SHP77 (cell line): ENCODE results near the gene NBPF1.
A peak's percentile ranks its signal among the peaks of the same experiment; 100 is the strongest.
"Not testable (repeated sequence)": the region's sequence is repeated elsewhere in the genome, so short reads cannot be mapped to it uniquely, and the experiment has no call there.

Experiments used
- DNase-seq, 2 experiments: peaks; one replicate each; lab custom pipeline; 2025; lab: John Stamatoyannopoulos, UW

Gene NBPF1

DNA sequence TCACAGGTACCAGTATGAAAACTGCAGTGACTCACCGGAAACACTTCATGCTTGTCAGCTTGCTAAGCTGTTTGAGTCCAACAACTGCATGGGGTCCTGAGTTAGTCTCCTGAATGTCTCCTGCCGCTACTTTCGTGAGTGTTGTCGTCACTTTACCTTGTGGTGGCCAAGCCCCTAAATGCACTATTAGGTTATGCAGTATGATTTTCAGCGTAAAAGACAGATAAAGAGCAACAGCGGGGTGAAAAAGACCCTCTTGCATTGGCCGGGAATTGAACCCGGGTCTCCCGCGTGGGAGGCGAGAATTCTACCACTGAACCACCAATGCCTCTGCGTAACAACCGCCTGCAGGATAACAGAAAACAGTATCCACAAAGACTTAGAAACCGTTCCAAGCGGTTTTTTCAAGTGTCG, 67.7 kb downstream of the NBPF1 start:
- peak in 1 of 2 experiments; percentile 51 for DNase-seq

- DNase-seq = not testable (repeated sequence)
These were observed 72.9 kb downstream of the NBPF1 start for GRCh38 chr1:16540421-16540893.

- DNase-seq = not testable (repeated sequence)
These were observed 75.8 kb downstream of the NBPF1 start for GRCh38 chr1:16537528-16537927.

GRCh38 chr1:16536796-16537195, 76.6 kb downstream of the NBPF1 start:
- DNase-seq = not testable (repeated sequence)

DNA sequence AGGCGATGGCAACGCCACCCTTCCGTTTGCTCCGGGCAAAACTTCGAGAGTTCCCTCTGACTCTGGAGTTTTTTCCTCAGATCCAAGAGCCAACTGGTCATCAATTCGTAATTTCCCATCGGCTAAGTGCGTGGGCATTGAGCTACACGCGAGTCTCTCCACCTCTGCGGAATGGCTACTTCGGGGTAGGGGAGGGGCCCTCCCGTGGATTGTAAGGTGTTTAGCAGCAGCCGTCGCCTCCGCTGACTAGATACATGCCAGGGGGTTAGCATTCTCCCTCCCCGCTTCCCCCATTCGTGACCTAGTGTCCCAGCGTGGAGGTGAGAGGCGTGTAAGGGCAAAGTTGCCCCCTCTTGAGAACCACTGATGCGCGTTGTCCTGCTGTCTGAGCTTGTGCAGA, 77.5 kb downstream of the NBPF1 start:
- not testable (repeated sequence) for DNase-seq

- DNase-seq = not testable (repeated sequence)
These were observed 77.9 kb downstream of the NBPF1 start for GRCh38 chr1:16535487-16535886.

DNA sequence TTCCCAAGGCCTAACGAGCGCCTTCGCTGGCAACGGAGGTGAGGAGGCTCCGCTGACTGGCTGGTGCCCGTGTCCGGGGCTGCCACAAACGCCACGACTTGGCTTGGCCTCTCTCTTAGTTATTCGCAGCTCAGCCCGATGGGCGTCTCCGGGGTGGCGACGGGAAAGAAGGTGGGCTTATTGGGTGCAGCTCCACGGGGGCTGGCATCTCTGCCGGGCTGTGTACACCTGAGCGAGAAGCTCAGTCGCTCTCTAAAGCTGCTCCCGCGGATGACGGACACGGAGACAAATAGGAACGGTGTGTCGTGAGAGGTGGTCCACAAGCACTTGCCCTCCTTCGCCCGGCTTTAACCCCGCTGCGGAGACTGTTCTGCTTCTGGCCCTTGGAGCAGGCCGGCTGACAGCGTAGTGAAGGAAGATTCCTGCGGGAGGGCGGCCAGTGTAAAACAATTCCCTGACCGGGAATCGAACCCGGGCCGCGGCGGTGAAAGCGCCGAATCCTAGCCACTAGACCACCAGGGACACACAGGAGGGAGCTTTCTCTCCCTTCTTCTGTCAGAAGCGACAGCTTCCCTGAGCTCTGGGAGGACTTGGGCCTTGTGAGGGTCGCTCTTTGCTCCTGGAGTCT, 78.4 kb downstream of the NBPF1 start:
- peak in 1 of 2 experiments; percentile 39 for DNase-seq

- not testable (repeated sequence) for DNase-seq
These were observed 79.0 kb downstream of the NBPF1 start for GRCh38 chr1:16534239-16534828.

GRCh38 chr1:16532235-16532991, 81.0 kb downstream of the NBPF1 start:
- DNase-seq = not testable (repeated sequence)

GRCh38 chr1:16528338-16528737, 85.0 kb downstream of the NBPF1 start:
- DNase-seq = not testable (repeated sequence)

GRCh38 chr1:16525769-16526168, 87.6 kb downstream of the NBPF1 start:
- not testable (repeated sequence) for DNase-seq

GRCh38 chr1:16521679-16522078, 91.7 kb downstream of the NBPF1 start:
- DNase-seq = not testable (repeated sequence)

- DNase-seq = no peak
These were observed 92.1 kb downstream of the NBPF1 start for GRCh38 chr1:16521288-16521583.

- DNase-seq = not testable (repeated sequence)
These were observed 92.7 kb downstream of the NBPF1 start for GRCh38 chr1:16520435-16521287.

DNA sequence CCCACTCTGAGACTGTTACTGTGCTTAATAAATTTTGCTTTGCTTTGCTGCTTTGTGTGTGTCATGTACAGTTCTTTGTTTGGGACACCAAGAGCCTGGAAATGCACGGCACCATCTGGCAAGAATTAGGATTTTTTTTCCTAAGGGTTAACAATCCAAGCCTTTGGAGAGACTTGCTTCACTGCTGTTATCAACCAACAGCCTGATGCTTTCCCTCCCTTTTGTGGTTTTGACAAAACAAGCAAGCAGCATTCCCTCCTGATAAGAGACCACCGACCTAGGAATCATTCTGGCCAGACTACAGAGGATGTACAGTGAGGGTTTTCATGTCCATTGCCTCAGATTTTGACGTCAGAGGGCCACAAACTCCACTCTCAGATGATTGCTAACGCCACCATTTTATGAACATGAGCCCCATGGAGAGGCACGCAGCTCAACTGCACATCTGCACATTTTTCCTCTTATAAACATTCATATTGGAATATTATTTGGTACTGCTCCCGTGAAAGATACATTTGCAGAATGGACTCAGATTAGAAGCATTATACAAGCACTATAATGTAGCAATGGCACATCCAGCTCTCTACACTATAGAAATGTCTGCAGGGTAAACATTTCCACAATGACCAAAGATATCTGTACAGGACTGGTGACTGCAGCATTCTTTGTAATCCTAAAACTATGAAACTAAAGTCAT, 94.0 kb downstream of the NBPF1 start:
- not testable (repeated sequence) for DNase-seq

GRCh38 chr1:16518913-16519254, 94.5 kb downstream of the NBPF1 start:
- not testable (repeated sequence) for DNase-seq

DNA sequence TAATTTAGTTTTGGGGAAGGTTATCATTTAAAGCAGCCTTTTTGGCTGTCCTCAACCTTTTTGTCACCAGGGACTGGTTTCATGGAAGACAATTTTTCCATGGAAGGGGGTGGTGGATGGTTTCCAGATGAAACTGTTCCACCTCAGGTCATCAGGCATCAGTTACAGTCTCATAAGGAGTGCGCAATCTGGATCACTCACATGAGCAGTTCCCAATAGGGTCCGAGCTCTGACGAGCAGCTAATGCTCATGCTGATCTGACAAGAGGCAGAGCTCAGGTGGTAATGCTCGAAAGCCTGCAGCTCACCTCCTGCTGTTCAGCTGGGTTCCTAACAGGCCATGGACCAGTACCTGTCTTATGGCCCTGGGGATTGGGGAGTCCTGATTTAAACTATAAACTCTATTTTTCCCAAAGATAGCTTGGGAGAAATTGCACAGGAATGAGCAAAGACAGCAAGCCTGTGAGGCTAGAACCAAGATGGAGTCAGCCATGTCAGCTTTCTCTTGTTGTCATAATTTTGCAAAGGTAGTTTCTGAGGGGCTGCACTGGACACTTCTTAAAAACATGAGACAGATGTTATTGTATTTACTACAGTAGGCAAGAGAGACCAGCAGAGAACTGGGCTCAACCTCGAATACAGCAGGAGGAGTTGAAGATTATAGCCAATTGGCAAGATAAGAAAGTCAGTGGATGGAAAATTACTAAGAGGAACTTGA, 96.5 kb downstream of the NBPF1 start:
- not testable (repeated sequence) for DNase-seq

- DNase-seq = peak in 1 of 2 experiments; percentile 17
These were observed 99.0 kb downstream of the NBPF1 start, which contains the start of gene RNU1-1 for GRCh38 chr1:16514107-16515055. Gene RNU1-1 (minus strand): TSS chr1:16514285.

DNA sequence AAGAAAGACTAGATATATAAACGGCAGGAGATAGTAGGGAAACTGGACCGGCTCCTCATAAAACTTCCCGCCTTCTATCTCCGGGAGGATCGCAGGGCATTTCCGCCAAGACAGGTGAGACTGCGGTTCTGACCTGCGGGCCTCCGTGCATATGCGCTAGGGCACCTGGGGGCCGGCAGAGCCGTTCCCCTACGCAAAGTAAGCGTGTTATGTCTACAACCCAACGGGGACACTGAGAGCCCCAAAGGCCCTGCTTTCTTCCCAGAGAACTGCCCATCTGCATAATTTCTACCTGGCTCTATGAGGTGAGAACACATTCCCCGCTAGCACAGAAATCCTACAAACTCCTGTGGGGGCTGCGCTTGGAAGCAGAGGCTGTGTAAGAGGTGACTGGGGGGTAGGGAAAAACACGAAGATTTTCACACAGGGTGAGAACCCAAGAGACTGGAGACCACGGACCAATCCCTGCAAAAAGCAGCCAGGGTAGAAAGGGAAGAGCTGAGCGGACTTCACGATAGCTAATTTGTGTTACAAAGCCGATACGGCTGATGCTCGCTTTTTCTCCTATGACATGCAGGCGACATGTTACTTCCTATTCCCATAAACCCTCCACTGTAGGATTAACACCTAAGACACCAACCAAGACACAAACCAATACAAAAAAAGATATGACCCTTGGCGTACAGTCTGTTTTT, 99.8 kb downstream of the NBPF1 start:
- DNase-seq = peak; percentile 86 to 93
